ENCODE data around the gene APEH.

- TF ChIP-seq CTCF (IDR thresholded peaks at IDR 0.05) (no peak), POLR2AphosphoS5 (IDR thresholded peaks at IDR 0.05; ENCODE audit: insufficient read depth in 1 of 2, low read depth in 1 of 2) (no peak)
These were observed 9.0 kb downstream of the APEH start for GRCh38 chr3:49683162-49683561.
